Measurements from ENCODE around the gene ATP5F1E.

The ATP5F1E gene

DNA sequence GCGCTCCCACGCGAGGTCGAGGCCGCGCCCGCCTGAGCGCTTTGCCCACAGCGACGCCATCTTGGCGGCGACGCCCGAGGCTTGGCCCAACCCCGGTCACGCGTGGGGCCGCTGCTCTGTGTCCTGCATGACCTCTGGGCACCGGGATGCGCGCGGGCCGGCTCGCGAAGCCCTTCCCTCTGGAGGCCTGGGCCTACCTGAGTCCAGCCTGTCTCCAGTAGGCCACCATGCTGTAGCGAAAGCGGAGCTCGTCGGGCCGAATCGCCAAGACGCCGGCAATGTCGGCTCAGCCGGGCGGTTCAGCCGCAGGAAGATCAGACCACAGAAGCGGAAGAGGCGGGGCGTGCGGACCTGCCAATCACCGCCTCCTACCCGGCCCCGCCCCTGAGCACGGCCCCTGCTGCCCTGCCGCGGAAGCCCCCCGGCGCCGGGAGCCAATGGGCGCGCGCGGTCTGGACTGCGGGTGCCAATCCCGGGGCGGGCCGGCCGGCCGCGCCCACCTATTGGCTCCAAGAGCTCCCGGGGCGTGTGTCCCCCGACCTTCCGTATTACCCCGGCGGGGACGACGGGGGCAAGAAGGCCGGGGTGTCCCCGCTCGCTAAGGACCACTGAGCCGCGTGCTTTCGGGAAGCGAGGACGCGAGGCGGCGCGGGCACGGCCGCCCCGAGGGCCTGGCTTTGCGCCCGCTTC lies at the start of gene ATP5F1E:
TSS of gene ATP5F1E (minus strand) at position 313 of the 690 bp plus-strand sequence. CDS start at position 229, 84 bp downstream.
- in situ Hi-C loops (cut with MboI; ENCODE audit: low sequenced_read_pairs), result no loop called here

DNA sequence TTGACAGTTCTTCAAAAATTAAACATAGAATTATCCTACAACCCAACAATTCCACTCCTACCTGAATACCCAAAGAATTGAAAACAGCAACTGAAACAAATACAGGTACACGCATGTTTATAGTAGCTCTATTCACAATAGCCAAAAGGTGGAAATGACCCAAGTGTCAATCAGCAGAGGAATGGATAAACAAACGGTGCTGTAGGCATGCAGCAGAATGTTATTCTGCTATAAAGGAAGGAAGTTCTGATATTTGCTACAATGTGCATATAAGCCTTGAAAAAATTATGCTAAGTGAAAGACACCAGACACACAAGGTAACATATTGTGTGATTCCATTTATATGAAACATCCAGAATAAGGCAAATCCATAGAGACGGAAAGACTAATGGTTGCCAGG lies 48.9 kb upstream of the ATP5F1E start:
- in situ Hi-C loops (cut with MboI; ENCODE audit: low sequenced_read_pairs), result loop anchor here (25.0 kb wide), 1 partner anchor 331 kb away; no protein-coding TSS in a partner anchor

DNA sequence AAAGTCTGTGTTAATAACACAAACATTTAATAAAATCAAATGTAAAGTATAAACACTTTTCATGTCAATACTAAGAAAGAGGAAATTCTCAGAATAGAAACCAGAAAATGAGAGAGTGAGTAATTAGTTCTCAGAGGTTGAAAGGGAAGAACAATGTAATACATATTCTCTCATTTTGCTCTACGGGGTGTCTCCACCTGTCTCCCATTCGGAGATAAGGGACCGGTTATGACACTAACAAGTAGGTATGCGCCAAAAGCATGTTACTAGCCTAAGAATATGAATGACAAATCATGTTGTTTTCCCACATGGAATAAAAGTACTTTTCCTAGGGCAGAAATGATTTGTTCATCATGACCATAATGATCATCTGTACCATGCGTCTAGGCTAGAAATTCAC lies 46.1 kb upstream of the ATP5F1E start:
- in situ Hi-C loops (cut with MboI; ENCODE audit: low sequenced_read_pairs), result loop anchor here (25.0 kb wide), 1 partner anchor 334 kb away; no protein-coding TSS in a partner anchor

DNA sequence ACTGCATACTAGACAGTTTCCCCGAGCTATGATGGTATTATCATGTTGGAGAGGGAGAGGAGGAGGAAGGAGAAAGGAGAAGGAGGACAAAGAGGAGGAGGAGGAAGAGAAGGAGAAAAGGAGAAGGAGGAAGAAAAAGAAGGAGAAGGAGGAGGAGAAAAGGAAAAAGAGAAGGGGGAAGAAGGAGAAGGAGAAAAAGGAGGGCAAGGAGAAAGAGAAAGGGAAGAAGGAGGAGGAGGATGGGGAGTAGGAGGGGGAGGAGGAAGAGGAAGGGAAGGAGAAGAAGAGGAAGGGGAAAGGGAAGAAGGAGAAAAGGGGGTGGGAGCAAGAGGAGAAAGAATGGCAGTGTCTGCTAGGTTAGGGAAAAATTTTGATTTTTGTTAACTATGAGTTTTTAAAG lies 45.6 kb upstream of the ATP5F1E start:
- in situ Hi-C loops (cut with MboI; ENCODE audit: low sequenced_read_pairs), result loop anchor here (25.0 kb wide), 1 partner anchor 335 kb away; no protein-coding TSS in a partner anchor

DNA sequence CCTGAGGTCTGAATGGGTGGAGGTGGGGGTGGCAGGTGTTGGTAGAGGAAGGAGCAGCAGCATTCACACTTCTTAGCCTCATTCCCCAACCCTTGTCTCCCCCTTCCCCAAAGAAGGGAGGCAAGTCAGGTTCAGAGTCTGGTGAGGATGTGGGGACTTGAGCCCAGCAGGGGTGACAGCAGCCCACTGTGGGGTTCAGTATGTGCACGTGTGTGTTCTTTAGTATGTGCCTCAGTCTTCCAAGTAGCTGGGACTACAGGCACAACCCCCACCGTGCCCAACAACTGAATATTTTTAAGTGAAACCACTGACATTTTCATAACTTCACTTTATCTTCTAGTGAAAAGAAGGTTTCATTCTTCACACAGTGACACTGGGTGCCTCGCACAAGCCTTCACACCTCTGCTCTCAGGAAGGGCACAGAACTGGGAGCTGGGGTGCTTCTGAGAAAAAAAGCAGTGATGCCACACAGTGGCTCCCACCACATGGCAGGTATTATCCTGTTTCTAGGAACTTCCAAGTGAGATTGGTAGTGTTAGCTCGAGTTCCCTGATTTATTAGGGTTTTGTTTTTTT lies 43.9 kb upstream of the ATP5F1E start:
- in situ Hi-C loops (cut with MboI; ENCODE audit: low sequenced_read_pairs), result loop anchor here (25.0 kb wide), 1 partner anchor 336 kb away; no protein-coding TSS in a partner anchor

DNA sequence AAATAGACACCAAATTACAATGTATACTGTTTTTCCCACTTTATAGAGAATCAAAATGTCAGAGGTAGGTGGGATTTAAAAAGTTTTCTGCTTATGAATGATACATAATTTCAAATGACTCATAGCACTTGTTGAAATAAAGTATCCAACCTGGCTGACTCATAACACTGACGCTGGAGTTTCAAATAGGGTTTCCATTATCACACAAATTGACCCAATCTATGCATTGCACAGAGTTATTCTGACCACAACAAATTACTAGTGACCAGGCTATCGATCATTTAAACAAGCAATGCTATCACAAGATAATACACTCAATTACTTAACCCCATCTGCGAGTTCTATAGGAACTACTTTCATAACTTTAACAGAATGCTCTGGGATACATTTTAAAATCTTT lies 42.3 kb upstream of the ATP5F1E start:
- in situ Hi-C loops (cut with MboI; ENCODE audit: low sequenced_read_pairs), result no loop called here

DNA sequence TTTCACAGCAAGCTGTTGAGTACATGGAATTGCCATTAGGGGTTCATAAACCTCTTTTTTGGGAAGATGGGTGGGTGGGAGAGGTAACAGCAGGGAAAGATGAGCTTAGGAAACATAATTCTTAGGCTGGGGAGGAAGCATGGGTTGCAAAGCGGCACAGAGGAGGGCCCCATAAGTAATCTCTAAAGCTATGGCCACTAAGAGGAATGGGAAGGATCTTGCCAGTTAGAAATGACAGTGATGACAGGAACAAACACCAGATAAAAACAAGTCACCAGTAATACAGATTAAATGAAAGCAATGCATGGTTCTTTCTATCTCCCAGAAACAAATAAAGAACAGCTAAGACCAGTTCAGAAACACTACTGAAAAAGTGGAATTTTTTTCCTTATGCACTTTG lies 41.4 kb upstream of the ATP5F1E start:
- in situ Hi-C loops (cut with MboI; ENCODE audit: low sequenced_read_pairs), result no loop called here

DNA sequence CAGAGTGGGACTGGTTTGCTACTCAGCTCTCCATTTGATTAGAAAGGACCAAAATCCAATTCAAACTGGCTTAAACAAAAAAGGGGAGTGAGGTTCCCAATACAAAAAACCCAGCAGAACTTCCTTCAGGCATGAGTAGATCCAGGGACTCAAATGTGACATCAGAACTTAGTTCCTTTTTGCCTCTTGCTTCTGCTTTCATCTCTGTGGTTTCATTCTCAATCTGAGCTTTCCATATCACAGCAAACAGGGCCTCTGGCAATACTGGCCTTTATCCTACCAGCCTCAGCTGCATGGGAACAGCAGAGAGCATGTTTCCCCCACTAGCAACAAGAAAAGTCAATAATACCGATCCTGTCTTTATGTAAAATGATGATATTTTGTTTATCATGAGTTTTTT lies 39.1 kb upstream of the ATP5F1E start:
- in situ Hi-C loops (cut with MboI; ENCODE audit: low sequenced_read_pairs), result no loop called here

DNA sequence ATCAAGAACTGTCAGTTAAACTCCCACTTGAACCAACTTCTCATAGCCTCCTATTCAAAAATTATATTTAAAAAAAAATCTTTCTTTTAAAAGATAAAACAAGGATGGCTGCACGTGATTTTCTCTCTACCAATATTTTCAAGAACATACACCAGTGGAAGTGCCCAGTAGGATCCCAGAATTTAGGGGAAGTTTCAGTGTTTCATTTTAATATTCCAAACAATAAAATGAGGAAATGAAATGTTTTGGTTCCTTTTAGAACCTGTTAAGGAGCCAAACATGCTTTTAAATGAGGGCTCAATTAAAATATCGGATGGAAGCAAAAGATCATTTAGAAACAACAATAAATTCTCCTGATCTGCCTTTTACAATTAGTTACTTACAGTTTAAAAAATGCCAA lies 36.9 kb upstream of the ATP5F1E start:
- in situ Hi-C loops (cut with MboI; ENCODE audit: low sequenced_read_pairs), result no loop called here

DNA sequence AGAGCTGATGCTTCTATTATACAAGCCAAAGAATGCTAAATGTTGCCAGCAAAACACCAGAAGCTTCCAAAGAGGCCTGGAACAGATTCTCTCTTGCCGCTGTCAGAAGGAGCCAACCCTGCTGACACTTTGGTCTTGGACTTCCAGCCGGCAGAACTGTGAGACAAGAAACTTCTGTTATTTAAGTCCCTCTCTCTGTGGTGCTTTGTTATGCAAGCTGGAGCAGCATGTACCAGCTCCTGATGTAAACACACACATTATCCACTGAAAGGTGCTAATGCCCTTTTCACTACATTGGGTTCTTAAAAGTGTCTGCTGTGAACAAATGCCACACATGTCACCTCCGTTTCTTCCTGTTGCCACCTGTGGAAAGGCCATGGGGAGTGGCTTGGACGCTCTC lies 36.4 kb upstream of the ATP5F1E start:
- in situ Hi-C loops (cut with MboI; ENCODE audit: low sequenced_read_pairs), result no loop called here

DNA sequence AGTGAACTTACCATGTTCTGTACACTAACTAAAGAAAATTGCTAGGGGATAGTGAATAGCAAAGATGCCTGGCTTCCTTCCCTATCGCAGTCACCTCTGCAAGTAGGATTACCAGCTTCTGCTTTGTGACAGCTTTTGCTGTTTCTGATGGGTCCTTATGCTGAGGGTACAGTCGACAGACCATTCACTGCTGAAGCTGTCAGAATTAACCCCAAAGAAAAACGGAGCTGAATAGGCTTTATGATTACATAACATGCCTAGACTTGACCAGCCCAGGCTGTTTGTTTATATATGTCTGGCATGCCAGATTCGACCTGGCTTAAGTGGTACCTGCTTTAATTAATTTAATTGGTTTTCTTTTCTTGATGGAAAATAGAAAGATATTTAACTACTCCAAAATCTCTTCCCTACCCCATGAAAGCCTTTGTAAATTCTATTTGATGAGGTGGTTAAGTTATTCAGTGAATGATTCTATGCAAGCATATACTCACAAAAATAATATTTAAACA lies 32.1 kb upstream of the ATP5F1E start:
- in situ Hi-C loops (cut with MboI; ENCODE audit: low sequenced_read_pairs), result no loop called here

DNA sequence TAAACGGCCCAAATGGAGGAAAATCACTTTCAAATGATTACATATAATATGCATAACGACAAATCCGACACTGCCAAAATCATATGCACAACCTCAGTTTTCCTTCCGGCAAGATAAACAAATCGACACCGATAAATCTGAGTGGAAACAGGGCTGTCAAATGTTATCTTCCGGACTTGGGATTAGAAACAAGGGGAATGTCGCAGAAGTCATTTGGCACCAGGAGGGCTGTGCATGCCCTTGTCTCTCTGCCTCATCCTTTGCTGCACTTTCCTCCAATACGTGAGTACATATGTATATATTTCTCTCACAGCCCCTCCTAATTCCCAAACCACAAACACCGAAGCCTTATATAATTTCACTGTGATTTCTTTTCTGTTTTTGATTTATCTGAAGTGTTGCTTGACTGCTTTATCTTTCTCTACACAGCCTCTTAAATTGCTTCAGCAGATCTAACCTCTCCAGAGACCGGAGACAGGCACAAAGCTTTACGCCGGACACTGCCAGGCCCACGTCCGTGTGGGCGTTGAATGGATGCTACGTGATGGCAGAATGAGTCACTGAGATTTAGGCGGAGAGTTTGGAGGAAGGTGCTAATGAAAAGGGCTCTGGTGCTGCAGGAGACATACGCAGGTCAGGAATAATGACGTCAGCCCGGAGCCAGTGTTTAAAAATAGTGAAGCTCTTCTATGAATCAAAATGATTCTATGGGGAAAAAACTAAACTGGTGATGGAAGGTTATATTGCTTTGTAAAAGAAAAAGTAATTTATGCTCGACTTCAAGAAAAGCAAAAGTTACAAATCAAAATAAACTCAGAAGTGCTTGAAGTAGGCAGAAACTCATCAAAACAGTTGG lies 31.5 kb upstream of the ATP5F1E start:
- in situ Hi-C loops (cut with MboI; ENCODE audit: low sequenced_read_pairs), result no loop called here

DNA sequence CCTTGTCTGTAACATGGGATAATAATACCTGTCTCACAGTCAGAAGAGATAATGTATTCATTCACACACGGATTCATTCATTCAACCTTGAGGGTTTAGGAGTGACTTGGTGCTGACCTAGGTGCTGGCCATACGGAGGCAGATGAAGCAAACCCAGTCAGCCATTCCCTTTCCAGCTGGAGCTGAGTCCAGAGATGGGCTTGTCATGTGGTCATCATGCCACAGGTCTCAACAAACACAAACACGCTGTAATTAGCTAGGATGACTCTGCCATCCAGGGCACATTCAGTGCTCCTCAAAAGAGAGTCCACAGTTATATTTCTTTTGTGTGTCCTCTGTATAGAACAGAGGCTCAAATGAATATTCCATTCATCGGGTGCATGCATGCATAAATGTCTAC lies 29.9 kb upstream of the ATP5F1E start:
- in situ Hi-C loops (cut with MboI; ENCODE audit: low sequenced_read_pairs), result no loop called here

DNA sequence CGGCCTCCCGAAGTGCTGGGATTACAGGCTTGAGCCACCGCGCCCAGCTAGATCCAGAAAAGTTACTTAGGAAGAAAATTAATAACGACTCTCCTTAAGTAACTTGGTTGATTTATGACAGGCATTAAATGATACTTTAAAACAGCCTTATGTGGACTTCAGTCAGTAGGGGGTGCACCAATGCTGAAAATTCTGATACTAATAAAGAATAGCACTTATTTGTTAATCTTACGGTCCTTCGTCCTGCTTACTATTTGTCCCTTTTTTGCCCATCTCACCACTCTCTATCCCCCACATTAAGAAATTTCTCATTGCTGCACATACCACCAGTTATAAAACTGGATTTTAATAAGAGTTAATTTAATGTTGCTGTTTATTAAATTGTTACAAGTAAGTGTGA lies 23.2 kb upstream of the ATP5F1E start:
- in situ Hi-C loops (cut with MboI; ENCODE audit: low sequenced_read_pairs), result no loop called here

DNA sequence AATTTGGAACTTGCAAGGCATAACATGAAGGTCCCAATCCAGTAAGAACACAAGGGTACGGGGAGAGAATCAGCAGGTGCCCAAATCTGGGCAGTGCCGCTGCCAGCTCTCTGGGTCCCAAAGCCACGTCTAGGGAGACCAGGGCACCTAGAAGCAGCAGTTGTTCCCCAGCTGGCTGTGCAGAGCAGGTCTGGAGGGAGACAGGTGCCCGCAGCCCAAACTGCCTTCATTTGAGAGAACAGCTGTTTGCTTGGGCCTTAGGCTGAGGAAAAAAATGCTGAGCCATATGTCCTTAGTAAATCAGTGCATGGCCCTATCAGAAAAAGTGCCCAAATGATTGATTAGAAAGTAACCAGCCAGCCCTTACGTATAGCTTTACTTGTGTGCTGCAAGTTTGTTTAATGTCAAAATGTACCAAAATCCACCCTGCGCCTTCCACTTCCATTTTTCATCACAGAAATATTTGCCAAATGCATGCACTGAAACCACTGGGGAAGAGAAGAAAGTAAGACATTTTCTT lies 19.6 kb upstream of the ATP5F1E start:
- in situ Hi-C loops (cut with MboI; ENCODE audit: low sequenced_read_pairs), result no loop called here

DNA sequence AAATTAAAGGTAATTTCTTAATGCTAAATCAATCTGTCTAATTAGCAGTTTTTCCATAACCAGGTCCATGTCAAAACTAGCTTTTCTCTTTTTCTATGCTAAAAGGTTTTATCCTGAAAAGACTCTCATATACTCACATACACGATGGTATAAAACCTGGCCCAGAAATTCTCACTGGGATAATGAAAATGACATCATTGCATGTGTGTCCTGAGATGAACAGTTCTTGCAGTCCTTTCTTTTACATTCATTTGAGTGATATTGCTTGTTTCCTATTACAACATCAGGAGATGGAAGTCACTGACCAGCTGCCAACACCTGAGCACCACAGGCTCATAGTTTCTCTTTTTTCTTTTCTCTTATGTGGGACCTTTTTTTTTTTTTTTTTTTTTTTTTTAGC lies 18.3 kb upstream of the ATP5F1E start:
- in situ Hi-C loops (cut with MboI; ENCODE audit: low sequenced_read_pairs), result no loop called here

DNA sequence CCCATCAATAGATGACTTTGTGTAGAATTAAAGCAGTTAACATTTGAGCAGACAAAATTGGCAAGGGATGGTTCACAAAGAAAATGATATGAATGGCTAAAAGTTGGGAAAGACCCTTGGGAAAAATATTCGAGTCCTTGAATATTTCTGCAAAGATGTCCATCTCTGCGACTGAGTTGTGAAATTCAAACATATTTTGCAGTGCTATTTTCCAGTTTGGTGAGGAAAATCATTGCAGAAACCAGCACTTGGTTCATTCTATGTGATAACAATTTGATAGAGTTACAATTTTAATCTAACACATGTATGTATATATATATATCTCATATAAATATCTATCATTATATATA lies 16.5 kb upstream of the ATP5F1E start:
- in situ Hi-C loops (cut with MboI; ENCODE audit: low sequenced_read_pairs), result no loop called here

DNA sequence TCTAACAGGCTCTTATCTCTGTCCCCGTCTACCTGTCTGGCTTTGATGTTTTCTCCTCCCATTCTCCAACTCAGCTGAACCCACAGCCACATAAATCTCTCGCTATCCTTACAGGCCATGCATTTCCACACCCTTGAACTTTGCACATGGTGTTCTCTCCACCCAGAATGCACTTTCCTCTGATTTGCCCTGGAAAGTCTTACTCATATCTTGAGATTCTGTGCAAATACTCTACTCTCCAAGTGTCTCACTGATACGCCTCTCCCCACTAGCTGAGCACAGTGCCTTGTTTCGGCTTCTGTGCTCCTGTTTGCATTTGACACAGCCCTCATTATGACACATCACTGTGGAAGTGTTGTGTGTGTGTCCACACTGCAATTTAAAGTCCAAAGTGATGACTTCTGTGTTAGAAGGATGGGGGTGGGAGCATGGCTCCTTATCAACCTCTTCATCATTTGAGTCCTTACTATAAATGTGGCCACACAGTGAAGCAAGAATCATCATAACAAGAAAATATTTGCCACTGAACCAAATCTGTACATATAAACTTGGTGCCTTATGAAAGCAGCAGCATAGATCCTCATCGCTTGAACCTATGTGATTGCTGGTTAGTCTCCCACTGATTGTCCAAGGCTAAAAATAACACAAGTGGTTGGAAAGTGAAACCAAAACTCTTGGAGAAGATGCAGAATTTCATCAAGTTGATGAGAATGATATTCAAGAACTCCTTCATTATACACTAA lies 16.0 kb upstream of the ATP5F1E start:
- in situ Hi-C loops (cut with MboI; ENCODE audit: low sequenced_read_pairs), result no loop called here

DNA sequence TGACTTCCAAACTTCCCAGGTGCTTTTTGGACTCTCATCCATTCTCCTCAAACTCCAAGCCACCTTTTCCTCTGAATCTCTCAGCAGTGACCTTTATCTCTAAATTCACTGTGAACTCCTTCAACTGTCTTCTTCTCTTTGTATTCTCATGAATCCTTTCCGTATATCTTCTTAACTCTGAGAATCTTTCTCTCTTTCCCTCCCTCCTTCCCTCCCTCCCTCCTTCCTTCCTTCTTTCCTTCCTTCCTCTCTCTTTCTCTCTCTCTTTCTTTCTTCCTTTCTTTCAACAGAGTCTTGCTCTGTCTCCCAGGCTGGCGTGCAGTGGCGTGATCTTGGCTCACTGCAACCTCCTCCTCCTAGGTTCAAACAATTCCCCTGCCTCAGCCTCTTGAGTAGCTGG lies 14.7 kb upstream of the ATP5F1E start:
- in situ Hi-C loops (cut with MboI; ENCODE audit: low sequenced_read_pairs), result no loop called here

DNA sequence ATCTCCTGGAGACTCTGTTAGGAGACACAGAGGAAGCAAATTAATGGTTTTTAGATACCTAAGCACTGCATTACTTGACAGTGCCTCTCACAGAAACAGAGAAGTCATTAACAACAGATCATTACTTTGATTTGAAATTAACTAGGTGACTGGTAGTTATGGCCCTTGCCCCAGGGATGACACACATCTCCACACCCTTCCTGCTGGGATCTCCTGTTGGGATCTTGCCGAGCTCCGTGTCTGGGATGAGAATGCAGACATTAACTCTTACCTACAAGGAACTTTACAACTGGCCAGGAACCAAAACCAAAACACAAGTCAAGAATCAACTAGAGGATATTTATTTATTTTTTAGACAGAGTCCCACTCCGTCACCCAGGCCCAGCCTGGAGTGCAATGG lies 12.7 kb upstream of the ATP5F1E start:
- in situ Hi-C loops (cut with MboI; ENCODE audit: low sequenced_read_pairs), result no loop called here

DNA sequence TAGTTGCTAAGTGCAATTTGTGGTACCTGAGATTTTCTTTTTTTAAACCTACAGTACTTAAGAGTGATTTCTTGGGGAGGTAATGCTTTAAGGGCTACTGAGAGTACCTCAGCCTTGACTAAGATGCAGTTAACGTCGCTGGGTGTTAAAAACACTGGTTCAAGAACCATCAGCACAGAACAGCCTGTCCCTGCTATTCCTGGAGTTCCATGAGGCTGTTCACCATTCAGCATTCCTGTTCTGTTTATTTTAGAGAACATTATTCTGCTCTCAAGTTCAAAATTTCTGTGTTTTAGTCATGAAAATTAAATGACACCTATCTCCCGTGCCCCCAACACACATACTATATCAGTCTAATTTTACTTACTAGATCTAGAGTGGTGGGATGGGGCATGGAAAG lies 12.2 kb upstream of the ATP5F1E start:
- in situ Hi-C loops (cut with MboI; ENCODE audit: low sequenced_read_pairs), result no loop called here
